H1 (cell line): ENCODE measurements around the gene MEF2B. TPM values are rescaled to one million over a fixed set of nuclear protein-coding genes. Genes with fewer than 3 reads are reported as not detected.

Experiments used
- ASH2L ChIP-seq: fragments of 200-600, 300-600 bp; sonication (generic); IDR thresholded peaks from one replicate; pipeline ENCODE4 v1.7.1; 2017; ENCODE audit warnings: low read length
- CHD7 ChIP-seq: fragments of 300-600 bp; sonication (generic); IDR thresholded peaks from 2 replicates; pipeline ENCODE4 v1.7.1; 2012; ENCODE audit warnings: low read length, moderate library complexity, mild to moderate bottlenecking, inconsistent platforms; ENCODE audit not compliant: insufficient replicate concordance
- polyA plus RNA-seq, 7 experiments: library from polyadenylated mRNA; depleted of rRNA in 3 of 7; stranded (reverse) in 5 of 7; unstranded in 2 of 7; fragments of >200 nt in 5 of 7; fragments of 200-250 nt in 2 of 7; gene quantifications; 1 replicate in 5 of 7; 2 replicates in 1 of 7; 4 replicates in 1 of 7; pipeline versions ENCODE4 v1.2.1 to v1.2.3, GENCODE V29; 2011 to 2013; ENCODE audit warnings: missing spikeins in 2 of 7, mixed read lengths in 2 of 7
- total RNA-seq: library from RNA; stranded (reverse); fragmentation: NEBNext Ultra II Directional; extraction: Animal tissue kit (Norgen Biotek cat#: 25700); gene quantifications from 2 replicates; pipeline ENCODE4 v1.2.1, GENCODE V29; 2021

Gene MEF2B
- total and polyA plus RNA-seq, 2 of the 8 experiments (the other 6 are each of a cell fraction or from before 2014, with no cell fraction given): 2.8 to 3.7 TPM

GRCh38 chr19:19170053-19170872, at the start of gene MEF2B (continued):
- TF ChIP-seq CHD7: no peak
- peak; percentile 34 for TF ChIP-seq ASH2L
